ENCODE measurements around the gene PHYKPL. TPM values are rescaled to one million over a fixed set of nuclear protein-coding genes. Genes with fewer than 3 reads are reported as not detected.

The PHYKPL gene
- total and polyA plus RNA-seq, 2 donors (not counting 1 experiment from before 2014, with no cell fraction given): 263 to 313 TPM

- H3K4me3 ChIP-seq (ENCODE audit: control extremely low read depth in 1 of 5, extremely low read depth in 1 of 5, insufficient read depth in 1 of 5, low read depth in 2 of 5, low read length in 4 of 5): peak overlapping the region in 3 of 5 experiments; percentile 66 to 85 (median 71)
These were observed 1.6 kb downstream of the PHYKPL start for GRCh38 chr5:178230879-178231538.

More at GRCh38 chr5:178230879-178231538, 1.6 kb downstream of the PHYKPL start:
- peaks cover 54% of the 10 kb centered on the region for H4K20me1 ChIP-seq (ENCODE audit: control insufficient read depth, insufficient read depth, low read length, poor library complexity, severe bottlenecking)
- ATAC-seq (ENCODE audit: low read depth) (no peak), DNase-seq (no peak)
- peaks cover 21 to 41% of the 10 kb centered on the region in 2 donors for H3K4me1 ChIP-seq (ENCODE audit: control insufficient read depth in 2 of 2, insufficient read depth in 2 of 2, low read length in 2 of 2)
- Mint-ChIP-seq H3K27me3 (no peaks in the 10 kb centered on the region), H3K27ac (peak overlapping the region; percentile 82), H3K9me3 (ENCODE audit: insufficient read depth) (no peaks in the 10 kb centered on the region), H3K4me3 (peak overlapping the region; percentile 87), H3K4me1 (peaks cover 53% of the 10 kb centered on the region)
- H2AFZ ChIP-seq (ENCODE audit: insufficient read depth, low read depth, low read length, poor library complexity, severe bottlenecking): no peak overlapping the region
- CTCF ChIA-PET: interaction anchor here (0.7 to 1.3 kb wide), 2 partner anchors 49 to 57 kb away, joined by 3 read pairs; no protein-coding TSS in a partner anchor
- peak overlapping the region; percentile 69 to 88 for H3K27ac ChIP-seq (ENCODE audit: low read length in 2 of 2)
- 88% methylated on average over 5 of the region's 9 CpGs for WGBS (ENCODE audit: insufficient coverage)
- TF ChIP-seq CTCF (IDR thresholded peaks at IDR 0.05) (no peak), EZH2 (IDR thresholded peaks at IDR 0.05; ENCODE audit: borderline replicate concordance, insufficient read depth, low read depth, low read length, poor library complexity, severe bottlenecking) (no peak)
- no peaks in the 10 kb centered on the region for H3K27me3 ChIP-seq (replicated peaks in 1 of 4; ENCODE audit: control extremely low read depth in 1 of 4, control insufficient read depth in 3 of 4, insufficient read depth in 4 of 4, low read length in 3 of 4)
- intact Hi-C loops (cut with micrococcal nuclease): loop anchor here (10.0 kb wide), 1 partner anchor 394 kb away; the partner anchor contains the start of gene CLK4
- H3K36me3 ChIP-seq (replicated peaks in 1 of 2; ENCODE audit: control extremely low read depth in 1 of 2, control insufficient read depth in 1 of 2, extremely low read depth in 1 of 2, insufficient read depth in 2 of 2, low read length in 1 of 2): peaks cover 2 to 52% of the 10 kb centered on the region in 2 experiments
- POLR2A ChIA-PET: interaction anchor here (0.6 to 2.7 kb wide), 2 partner anchors 26 to 1749 kb away, joined by 3 to 12 read pairs; partner anchors contain the start of gene HNRNPAB
- H3K9ac ChIP-seq (ENCODE audit: low read length): peak overlapping the region; percentile 73
- H3K4me2 ChIP-seq (replicated peaks; ENCODE audit: low read depth, low read length, poor library complexity, severe bottlenecking): peak overlapping the region; percentile 86
- no peaks in the 10 kb centered on the region for H3K9me3 ChIP-seq (ENCODE audit: control extremely low read depth in 1 of 3, control insufficient read depth in 2 of 3, insufficient read depth in 1 of 3, low read length in 2 of 3)
- H3K79me2 ChIP-seq (ENCODE audit: control insufficient read depth, insufficient read depth, low read length): peaks cover 45% of the 10 kb centered on the region

Measured in B cell (primary cell).